Measurements from ENCODE around the gene KRTAP26-1.

- TF ChIP-seq CTCF (IDR thresholded peaks at IDR 0.05), result no peak
- TF ChIP-seq POLR2A (IDR thresholded peaks at IDR 0.05), result no peak
Measured at GRCh38 chr21:30337772-30338171, 17.7 kb upstream of the KRTAP26-1 start.

Data from Peyer's patch (tissue), 4 donors.